Measurements from ENCODE around the gene NDUFB7.

The NDUFB7 gene

DNA sequence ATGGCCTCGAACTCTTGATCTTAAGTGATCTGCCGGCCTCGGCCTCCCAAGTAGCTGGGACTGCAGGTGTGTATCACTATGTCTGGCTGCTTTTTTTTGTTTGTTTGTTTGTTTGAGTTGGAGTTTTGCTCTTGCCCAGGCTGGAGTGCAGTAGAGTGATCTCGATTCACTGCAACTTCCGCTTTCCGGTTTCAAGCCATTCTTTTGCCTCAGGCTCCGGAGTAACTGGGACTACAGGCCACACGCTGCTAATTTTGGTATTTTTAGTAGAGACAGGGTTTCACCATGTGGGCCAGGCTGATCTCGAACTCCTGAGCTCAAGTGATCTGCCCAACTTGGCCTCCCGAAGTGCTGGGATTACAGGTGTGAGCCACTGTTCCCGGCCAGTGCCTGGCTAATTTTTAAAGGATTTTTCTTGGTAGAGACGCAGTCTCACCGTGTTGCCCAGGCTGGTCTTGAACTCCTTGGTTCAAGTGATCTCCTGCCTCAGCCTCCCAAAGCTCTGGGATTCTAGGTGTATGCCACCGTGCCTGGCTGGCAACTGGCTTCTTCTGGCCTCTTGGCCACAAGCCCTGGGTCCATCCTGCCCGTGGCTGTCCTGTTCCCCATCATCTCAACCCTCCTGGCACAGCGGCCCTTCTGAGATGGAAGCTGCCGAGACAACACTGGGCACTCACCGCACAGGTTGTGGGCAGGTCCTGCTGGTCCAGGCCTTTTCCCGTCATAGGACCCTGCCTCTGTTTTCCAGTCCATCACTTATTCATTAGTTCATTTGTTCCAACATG, 30.9 kb downstream of the NDUFB7 start:
- TF ChIP-seq GATA3 (IDR thresholded peaks at IDR 0.05; ENCODE audit: low read depth, low read length) (no peak), GATA2 (IDR thresholded peaks at IDR 0.05; ENCODE audit: low read depth, low read length) (no peak)

DNA sequence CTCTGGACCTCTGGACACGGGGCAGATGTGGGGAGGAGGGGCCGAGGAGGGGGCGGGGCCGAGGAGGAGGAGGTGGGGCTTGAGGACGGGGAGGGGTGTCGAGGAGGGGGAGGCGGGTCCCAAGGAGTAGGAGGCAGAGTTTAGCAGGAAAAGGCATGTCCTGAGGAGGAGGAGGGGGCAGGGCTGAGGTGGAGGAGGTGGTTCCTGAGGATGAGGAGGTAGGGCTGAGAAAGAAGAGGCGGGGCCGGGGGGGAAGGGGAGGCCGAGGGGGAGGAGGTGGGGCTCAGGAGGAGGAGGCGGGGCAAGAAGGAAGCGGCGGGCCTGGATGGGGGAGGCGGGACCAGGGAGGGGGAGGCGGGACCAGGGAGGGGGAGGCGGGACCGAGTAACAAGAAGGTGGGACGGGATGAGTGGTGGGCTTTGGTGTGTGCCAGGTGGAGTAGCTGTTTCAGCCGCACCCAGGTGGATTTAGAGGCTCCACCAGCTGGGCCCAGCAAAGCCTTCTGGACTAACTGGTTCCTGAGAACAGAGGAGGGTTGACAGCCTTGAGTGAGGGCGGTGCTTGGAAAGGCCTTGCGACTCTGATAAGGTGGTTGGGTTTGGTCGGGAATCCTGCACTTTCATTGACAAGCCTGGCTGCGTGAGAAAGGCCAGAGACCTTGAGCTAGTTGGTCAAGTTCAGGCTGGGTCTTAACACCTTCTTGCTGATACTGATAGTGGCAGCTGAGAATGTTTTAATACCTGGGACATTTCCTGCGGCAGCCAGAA, 34.8 kb downstream of the NDUFB7 start:
- TF ChIP-seq GATA3 (IDR thresholded peaks at IDR 0.05; ENCODE audit: low read depth, low read length) (no peak), GATA2 (IDR thresholded peaks at IDR 0.05; ENCODE audit: low read depth, low read length) (no peak)

DNA sequence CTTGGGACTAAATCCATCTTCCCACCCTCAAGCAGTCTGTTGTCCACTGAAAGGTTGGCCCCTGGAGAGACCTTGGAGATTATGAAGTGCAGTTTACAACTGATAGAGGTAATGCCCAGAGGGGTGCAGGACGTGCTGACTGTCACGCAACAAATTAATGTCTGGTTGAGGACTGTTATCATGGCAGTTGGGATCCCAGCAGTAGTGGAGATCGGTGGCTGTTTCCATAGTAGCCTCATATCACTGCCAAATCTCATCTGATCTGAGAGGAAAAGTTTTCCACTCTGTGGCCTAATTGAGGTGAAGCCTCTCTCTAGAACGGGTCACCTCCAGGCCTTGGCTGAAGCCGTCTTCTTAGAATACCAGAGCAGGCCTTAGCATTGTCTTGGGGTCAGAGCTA, 38.4 kb downstream of the NDUFB7 start:
- TF ChIP-seq GATA2 (IDR thresholded peaks at IDR 0.05; ENCODE audit: low read depth, low read length) (peak; percentile 92), GATA3 (IDR thresholded peaks at IDR 0.05; ENCODE audit: low read depth, low read length) (peak; percentile 61; the same call in 1 of the 2 replicates)

DNA sequence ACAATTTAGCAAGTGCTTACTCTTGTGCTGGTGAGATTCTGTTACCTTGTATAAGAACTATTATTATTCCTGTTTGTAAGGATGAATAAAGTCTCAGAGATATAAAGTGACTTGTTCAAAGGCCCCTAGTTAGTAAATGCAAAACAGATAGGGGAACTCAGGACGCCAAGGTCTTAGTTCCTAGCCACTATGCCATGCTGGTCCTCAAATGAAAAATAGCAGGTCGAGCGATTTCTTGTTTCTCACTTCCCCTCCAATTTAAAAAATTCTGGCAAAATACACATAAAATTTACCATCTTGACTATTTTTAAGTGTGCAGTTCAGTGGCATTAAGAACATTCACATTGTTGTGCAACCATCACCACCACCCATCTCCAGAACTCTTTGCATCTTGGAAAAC, 41.4 kb downstream of the NDUFB7 start:
- no peak for TF ChIP-seq GATA2 (IDR thresholded peaks at IDR 0.05; ENCODE audit: low read depth, low read length)
- no peak for TF ChIP-seq GATA3 (IDR thresholded peaks at IDR 0.05; ENCODE audit: low read depth, low read length)

DNA sequence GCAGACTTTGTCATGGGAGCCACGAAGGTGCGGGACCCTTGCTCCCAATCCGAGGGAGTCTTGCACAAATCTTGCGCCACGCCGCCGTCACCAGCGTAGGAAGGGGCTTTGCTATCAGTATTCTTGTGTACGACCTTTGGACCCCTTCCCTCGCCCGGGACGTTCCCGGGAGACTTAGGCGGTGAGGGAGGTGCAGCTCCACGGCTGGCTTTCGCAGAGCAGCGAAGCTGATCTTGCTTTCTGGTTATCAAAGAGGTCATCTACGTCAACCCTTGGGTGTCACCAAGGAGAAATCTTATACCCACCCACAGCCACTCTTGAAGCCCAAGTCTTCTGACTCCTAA, 41.9 kb downstream of the NDUFB7 start:
- TF ChIP-seq GATA3 (IDR thresholded peaks at IDR 0.05; ENCODE audit: low read depth, low read length) (no peak), GATA2 (IDR thresholded peaks at IDR 0.05; ENCODE audit: low read depth, low read length) (peak; percentile 39; the same call in 1 of the 2 replicates)

DNA sequence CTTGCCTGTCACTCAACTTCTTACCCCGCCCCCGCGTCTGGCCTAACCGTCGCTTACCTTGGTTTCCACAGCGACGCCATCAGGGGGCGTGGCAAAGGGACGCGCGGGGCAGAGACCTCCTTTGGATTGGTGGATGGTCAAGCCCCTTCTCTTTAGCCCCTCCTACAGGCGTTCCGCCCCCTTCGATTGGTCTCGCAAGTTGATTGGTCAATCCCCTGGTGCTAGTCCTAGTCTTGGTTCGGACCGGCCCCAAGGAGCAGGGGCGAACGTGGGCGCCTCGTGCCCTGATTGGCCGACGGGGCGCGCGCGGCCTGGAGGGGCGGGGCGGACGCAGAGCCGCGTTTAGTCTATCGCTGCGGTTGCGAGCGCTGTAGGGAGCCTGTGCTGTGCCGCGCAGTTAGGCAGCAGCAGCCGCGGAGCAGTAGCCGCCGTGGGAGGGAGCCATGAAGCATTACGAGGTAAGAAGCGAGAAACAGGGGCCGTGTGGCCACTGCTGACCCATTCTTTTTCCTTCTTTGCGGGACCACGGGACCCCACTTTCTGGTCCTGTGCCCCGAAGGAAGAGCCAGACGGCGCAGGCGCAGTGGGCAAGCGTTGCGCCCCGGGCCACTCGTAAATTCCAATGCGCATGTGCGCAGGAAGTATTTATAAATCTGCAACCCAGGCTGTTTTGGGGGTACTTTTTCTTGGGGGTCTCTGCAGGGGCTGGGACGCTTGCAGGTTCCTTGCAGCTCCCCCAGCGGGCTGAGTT, 42.4 kb downstream of the NDUFB7 start, which contains the start of gene TECR:
TECR (plus strand) TSS at position 341 of the 751 bp plus-strand sequence; CDS start at position 444, 103 bp downstream.
- TF ChIP-seq GATA2 (IDR thresholded peaks at IDR 0.05; ENCODE audit: low read depth, low read length) (no peak), GATA3 (IDR thresholded peaks at IDR 0.05; ENCODE audit: low read depth, low read length) (no peak)

DNA sequence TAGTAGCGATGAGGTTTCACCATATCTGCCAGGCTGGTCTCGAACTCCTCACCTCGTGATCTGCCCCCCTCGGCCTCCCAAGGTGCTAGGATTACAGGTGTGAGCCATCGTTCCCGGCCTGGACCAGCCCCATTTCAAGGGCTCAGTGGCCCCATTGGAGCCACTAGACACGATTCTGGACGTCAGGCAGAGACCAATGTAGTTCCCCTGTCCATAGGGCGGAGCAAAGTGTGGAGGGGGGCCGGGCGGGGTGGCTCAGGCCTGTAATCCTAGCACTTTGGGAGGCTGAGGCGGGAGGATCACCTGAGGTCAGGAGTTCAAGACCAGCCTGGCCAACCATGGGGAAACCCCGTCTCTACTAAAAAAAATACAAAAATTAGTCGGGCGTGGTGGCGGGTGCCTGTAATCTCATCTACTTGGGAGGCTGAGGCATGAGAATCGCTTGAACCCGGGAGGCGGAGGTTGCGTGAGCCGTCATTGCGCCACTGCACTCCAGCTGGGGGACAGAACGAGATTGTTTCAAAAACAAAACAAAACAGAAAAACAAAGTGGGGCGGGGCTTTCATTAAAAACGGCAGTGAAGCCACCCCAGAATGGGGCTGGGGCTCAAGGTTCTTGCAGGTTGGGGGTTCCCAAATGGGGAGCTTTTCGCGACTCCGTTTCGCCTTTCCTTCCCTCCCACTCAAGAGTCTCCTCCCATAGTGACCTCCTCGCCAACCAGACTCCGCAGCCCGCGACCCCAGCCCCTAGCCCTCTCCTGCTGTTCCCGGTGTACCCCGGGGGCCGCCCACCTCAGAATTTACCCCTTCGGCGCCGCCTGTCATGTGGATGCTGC, 43.2 kb downstream of the NDUFB7 start:
- TF ChIP-seq GATA3 (IDR thresholded peaks at IDR 0.05; ENCODE audit: low read depth, low read length) (no peak), GATA2 (IDR thresholded peaks at IDR 0.05; ENCODE audit: low read depth, low read length) (no peak)

DNA sequence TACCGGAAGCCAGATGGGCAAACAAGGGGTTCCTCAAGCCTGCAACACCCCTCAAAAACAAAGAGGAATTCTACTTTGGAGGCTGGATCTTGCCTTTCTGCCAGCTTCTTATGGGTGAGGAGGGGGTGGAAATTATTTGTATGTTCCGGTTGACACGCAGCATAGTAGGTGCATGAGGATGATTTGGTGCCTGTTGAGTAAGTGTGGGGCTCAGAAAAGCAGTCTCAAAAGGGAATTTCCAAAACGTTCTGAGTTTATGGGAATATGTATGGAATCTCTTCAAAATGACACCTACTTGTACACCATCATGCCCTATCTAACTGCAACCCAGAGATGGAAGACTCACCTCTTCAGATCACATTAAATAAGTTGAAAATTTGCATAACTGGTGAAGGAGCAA, 45.4 kb downstream of the NDUFB7 start:
- TF ChIP-seq GATA2 (IDR thresholded peaks at IDR 0.05; ENCODE audit: low read depth, low read length) (no peak), GATA3 (IDR thresholded peaks at IDR 0.05; ENCODE audit: low read depth, low read length) (no peak)

DNA sequence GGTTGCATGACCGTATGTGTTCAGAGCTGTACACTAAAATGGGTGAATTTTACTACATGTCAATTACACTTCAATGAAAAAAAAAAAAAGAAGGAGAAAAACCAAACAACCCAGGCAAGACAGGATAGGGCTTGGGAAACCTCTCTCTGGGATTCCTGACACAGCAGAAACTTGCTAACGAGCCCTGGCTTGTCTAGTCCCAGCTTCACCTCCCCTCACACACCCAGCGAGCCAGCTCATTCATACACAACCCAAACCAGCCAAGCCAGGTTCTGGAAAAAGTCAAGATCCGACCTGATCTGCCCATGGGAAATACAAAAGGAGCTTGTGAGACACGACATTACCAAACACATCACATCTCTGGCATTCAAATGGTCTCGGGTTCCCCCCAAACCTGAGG, 46.1 kb downstream of the NDUFB7 start:
- TF ChIP-seq GATA2 (IDR thresholded peaks at IDR 0.05; ENCODE audit: low read depth, low read length): no peak
- TF ChIP-seq GATA3 (IDR thresholded peaks at IDR 0.05; ENCODE audit: low read depth, low read length): no peak

DNA sequence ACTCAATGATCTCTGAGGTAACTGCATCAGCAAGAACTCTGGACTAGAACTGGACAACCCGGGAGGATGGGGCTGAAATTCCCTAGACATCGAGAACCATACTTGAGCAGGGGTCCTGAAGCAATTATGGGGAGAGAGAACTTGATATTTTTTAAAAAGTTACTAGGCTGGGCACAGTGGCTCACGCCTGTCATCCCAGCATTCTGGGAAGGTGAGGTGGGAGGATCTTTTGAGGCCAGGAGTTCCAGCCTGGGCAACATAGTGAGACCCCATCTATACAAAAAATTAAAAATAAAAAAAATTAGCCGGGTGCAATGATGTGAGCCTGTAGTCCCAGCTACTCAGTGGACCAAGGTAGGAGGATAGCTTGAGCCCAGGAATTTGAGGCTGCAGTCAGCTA, 51.3 kb downstream of the NDUFB7 start:
- TF ChIP-seq GATA2 (IDR thresholded peaks at IDR 0.05; ENCODE audit: low read depth, low read length) (no peak), GATA3 (IDR thresholded peaks at IDR 0.05; ENCODE audit: low read depth, low read length) (no peak)

DNA sequence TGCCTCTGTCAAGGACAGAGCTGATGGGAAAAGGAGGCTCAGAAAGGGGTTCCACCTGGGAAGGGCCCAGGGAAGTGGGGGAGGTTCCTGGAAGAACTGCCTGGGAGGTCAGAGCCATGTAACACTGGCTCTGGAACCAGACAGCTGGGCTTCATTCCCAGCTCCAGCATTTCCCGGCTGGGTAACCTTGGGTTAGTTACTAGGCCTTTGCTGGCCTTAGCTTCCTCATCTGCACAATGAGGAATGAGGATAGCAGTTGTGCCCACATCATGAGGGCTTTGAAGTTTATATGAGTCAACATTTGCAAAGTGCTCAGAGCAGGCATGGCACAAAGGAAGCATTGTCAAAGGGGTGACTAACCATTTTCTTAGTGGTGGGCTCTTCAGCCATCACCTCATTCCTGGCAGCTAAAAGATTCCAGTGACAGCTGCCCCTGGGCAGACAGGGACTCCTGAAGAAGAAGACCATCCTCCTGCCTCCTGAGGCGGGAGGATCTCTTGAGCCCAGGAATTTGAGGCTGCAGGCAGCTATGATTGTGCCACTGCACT, 51.9 kb downstream of the NDUFB7 start:
- no peak for TF ChIP-seq GATA2 (IDR thresholded peaks at IDR 0.05; ENCODE audit: low read depth, low read length)
- no peak for TF ChIP-seq GATA3 (IDR thresholded peaks at IDR 0.05; ENCODE audit: low read depth, low read length)

DNA sequence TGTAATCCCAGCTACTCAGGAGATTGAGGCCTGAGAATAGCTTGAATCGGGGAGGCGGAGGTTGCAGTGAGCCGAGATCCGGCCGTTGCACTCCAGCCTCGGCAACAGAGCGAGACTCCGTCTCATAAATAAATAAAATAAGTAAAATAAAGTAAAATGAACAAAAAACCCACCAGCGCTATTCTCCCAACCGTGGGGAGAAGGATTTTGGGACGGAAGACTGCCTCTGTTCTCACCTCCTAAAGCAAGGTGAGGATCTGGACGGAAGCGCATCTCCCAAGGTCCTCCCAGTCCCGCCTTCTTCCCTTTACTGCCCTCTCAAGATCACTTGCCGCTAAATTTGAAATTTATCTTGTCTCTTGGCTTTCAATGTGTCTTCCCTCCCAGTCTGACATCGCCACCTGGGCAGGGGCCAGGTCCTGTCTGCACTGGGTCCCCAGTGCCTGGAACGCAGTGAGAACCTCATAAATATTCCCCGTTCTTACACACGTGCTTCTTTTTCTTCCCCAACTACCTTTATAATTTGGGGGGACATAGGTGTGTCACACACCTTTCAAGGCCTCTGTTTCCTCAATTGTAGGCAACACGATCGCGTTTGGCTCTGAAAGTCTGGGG, 52.5 kb downstream of the NDUFB7 start:
- TF ChIP-seq GATA2 (IDR thresholded peaks at IDR 0.05; ENCODE audit: low read depth, low read length): no peak
- TF ChIP-seq GATA3 (IDR thresholded peaks at IDR 0.05; ENCODE audit: low read depth, low read length): no peak

Measured in SH-SY5Y (cell line).